K562 (cell line): Measurements from ENCODE around the gene CNPY3. TPM values are rescaled to one million over a fixed set of nuclear protein-coding genes. Genes with fewer than 3 reads are reported as not detected.

ENCODE experiments used
- ETV6 ChIP-seq, 3 experiments: fragments of 150-350 bp in 1 of 3; sonication (generic) in 1 of 3; formaldehyde crosslinking in 1 of 3; IDR thresholded peaks; 2 replicates each; pipeline versions ENCODE4 v1.6.1 to v1.8.0; 2014 to 2022; ENCODE audit warnings: borderline replicate concordance in 2 of 3, low read depth in 2 of 3, antibody characterized with exemption in 1 of 3, low read length in 1 of 3, mild to moderate bottlenecking in 1 of 3, missing genetic modification reagents in 1 of 3
- FOXA3 ChIP-seq, 2 experiments: fragments of 450-650 bp in 1 of 2; sonication (generic) in 1 of 2; formaldehyde crosslinking; IDR thresholded peaks in 1 of 2; conservative IDR thresholded peaks in 1 of 2; 2 replicates each; pipeline versions ENCODE4 v1.4.0 to v1.8.0; 2020 to 2022; ENCODE audit warnings: mild to moderate bottlenecking in 2 of 2, missing genetic modification reagents in 1 of 2
- FOXK2 ChIP-seq, 2 experiments: fragments of 450-650 bp; IDR thresholded peaks in 1 of 2; conservative IDR thresholded peaks in 1 of 2; 2 replicates each; pipeline ENCODE4 v1.6.1; 2016; ENCODE audit warnings: low read depth in 2 of 2, mild to moderate bottlenecking in 1 of 2
- KDM5B ChIP-seq: fragments of 200-600 bp; sonication (generic); IDR thresholded peaks from 2 replicates; pipeline ENCODE4 v1.6.1; 2012; ENCODE audit warnings: low read depth, mild to moderate bottlenecking, moderate library complexity, low read length, control low read depth, inconsistent platforms; ENCODE audit not compliant: insufficient replicate concordance
- MXD1 ChIP-seq: fragments of 250-450 bp; sonication (Bioruptor Pico); IDR thresholded peaks from 2 replicates; pipeline ENCODE4 v1.8.0; 2021; ENCODE audit warnings: borderline replicate concordance, mild to moderate bottlenecking, moderate library complexity; ENCODE audit not compliant: poor library complexity, severe bottlenecking
- RFX1 ChIP-seq: fragments of 450-650 bp; IDR thresholded peaks from 2 replicates; pipeline ENCODE4 v1.6.1; 2016; ENCODE audit warnings: mild to moderate bottlenecking, moderate library complexity
- SIN3B ChIP-seq: fragments of 450-650 bp; IDR thresholded peaks from 2 replicates; pipeline ENCODE4 v1.6.1; 2017; ENCODE audit warnings: low read depth, mild to moderate bottlenecking, moderate library complexity
- ZNF696 ChIP-seq: fragments of 250-450 bp; sonication (Bioruptor Pico); conservative IDR thresholded peaks from 2 replicates; pipeline ENCODE4 v1.4.0; 2020; ENCODE audit warnings: mild to moderate bottlenecking, moderate library complexity
- polyA plus RNA-seq, 8 experiments: library from polyadenylated mRNA; depleted of rRNA in 4 of 8; stranded (reverse) in 5 of 8; unstranded in 3 of 8; fragments of >200 nt; fragmentation: Nextera tagmentation in 2 of 8; fragmentation: Illumina TruSeq in 1 of 8; extraction: Ambion mirVana in 2 of 8; extraction: Trizol in 1 of 8; gene quantifications; 2 replicates each; pipeline versions ENCODE4 v1.2.1 to v1.2.3, GENCODE V29; 2011 to 2014; ENCODE audit warnings: inconsistent platforms in 1 of 8, missing spikeins in 1 of 8
- total RNA-seq, 7 experiments: library from RNA; depleted of rRNA in 6 of 7; stranded (reverse); fragments of >200 nt in 6 of 7; fragmentation: Illumina TruSeq in 2 of 7; extraction: Trizol in 2 of 7; gene quantifications; 2 replicates each; pipeline versions ENCODE4 v1.2.1 to v1.2.3, GENCODE V29; 2011 to 2021; ENCODE audit warnings: low replicate concordance in 1 of 7
- TF ChIP-seq, protein P1 (sequence below): IDR thresholded peaks from 3 replicates; pipeline ENCODE4 v1.6.1; 2011; ENCODE audit warnings: borderline replicate concordance, mild to moderate bottlenecking, moderate library complexity; ENCODE audit not compliant: insufficient read length; ENCODE audit errors: extremely low read depth
- TF ChIP-seq, protein P2 (sequence below): fragments of 450-650 bp; formaldehyde crosslinking; IDR thresholded peaks from 2 replicates; pipeline ENCODE4 v1.4.0; 2020; ENCODE audit warnings: mild to moderate bottlenecking, moderate library complexity
- TF ChIP-seq, protein P3 (sequence below): fragments of 450-650 bp; IDR thresholded peaks from 2 replicates; pipeline ENCODE4 v1.6.1; 2018; ENCODE audit not compliant: partially characterized antibody
- TF ChIP-seq, protein P4 (sequence below): fragments of 250-450 bp; sonication (Bioruptor Pico); IDR thresholded peaks from 2 replicates; pipeline ENCODE4 v1.9.0; 2021; ENCODE audit warnings: mild to moderate bottlenecking, inconsistent platforms

Gene CNPY3
- total and polyA plus RNA-seq, 9 of the 15 experiments (the other 6 are each of a cell fraction or from before 2014, with no cell fraction given) = 2.4 to 37.4 (median 21.2) TPM

GRCh38 chr6:42978839-42979522 is 49.7 kb downstream of the CNPY3 start, which contains the start of gene PEX6 (continued):
- peak; percentile 71 to 85; a peak in 3 of 4 replicates for TF ChIP-seq ETV6 (IDR thresholded peaks at IDR 0.05; ENCODE audit: borderline replicate concordance in 1 of 2, low read depth in 2 of 2, low read length in 1 of 2)
- TF ChIP-seq ETV6 (CRISPR knock-in tag; IDR thresholded peaks at IDR 0.05; ENCODE audit: borderline replicate concordance) = no peak; the same call in 1 of the 2 replicates
- TF ChIP-seq MXD1 = no peak
- no peak for TF ChIP-seq FOXA3 (CRISPR knock-in tag; conservative IDR thresholded peaks at IDR 0.05 in 1 of 2, IDR thresholded peaks at IDR 0.05 in 1 of 2)
- peak; percentile 70; the same call in 1 of the 2 replicates for TF ChIP-seq SIN3B
- no peak for TF ChIP-seq ZNF696
- peak; percentile 21 to 56; a peak in 2 of 4 replicates for TF ChIP-seq FOXK2 (conservative IDR thresholded peaks at IDR 0.05 in 1 of 2, IDR thresholded peaks at IDR 0.05 in 1 of 2; ENCODE audit: low read depth in 2 of 2)
- TF ChIP-seq KDM5B = peak; percentile 84
- TF ChIP-seq, protein P1, sequence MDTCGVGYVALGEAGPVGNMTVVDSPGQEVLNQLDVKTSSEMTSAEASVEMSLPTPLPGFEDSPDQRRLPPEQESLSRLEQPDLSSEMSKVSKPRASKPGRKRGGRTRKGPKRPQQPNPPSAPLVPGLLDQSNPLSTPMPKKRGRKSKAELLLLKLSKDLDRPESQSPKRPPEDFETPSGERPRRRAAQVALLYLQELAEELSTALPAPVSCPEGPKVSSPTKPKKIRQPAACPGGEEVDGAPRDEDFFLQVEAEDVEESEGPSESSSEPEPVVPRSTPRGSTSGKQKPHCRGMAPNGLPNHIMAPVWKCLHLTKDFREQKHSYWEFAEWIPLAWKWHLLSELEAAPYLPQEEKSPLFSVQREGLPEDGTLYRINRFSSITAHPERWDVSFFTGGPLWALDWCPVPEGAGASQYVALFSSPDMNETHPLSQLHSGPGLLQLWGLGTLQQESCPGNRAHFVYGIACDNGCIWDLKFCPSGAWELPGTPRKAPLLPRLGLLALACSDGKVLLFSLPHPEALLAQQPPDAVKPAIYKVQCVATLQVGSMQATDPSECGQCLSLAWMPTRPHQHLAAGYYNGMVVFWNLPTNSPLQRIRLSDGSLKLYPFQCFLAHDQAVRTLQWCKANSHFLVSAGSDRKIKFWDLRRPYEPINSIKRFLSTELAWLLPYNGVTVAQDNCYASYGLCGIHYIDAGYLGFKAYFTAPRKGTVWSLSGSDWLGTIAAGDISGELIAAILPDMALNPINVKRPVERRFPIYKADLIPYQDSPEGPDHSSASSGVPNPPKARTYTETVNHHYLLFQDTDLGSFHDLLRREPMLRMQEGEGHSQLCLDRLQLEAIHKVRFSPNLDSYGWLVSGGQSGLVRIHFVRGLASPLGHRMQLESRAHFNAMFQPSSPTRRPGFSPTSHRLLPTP = no peak
- TF ChIP-seq, protein P2, sequence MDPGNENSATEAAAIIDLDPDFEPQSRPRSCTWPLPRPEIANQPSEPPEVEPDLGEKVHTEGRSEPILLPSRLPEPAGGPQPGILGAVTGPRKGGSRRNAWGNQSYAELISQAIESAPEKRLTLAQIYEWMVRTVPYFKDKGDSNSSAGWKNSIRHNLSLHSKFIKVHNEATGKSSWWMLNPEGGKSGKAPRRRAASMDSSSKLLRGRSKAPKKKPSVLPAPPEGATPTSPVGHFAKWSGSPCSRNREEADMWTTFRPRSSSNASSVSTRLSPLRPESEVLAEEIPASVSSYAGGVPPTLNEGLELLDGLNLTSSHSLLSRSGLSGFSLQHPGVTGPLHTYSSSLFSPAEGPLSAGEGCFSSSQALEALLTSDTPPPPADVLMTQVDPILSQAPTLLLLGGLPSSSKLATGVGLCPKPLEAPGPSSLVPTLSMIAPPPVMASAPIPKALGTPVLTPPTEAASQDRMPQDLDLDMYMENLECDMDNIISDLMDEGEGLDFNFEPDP (CRISPR knock-in tag) = 0 out of 2 replicates have a peak, but pooled peaks have one; percentile 63
- TF ChIP-seq, protein P3, sequence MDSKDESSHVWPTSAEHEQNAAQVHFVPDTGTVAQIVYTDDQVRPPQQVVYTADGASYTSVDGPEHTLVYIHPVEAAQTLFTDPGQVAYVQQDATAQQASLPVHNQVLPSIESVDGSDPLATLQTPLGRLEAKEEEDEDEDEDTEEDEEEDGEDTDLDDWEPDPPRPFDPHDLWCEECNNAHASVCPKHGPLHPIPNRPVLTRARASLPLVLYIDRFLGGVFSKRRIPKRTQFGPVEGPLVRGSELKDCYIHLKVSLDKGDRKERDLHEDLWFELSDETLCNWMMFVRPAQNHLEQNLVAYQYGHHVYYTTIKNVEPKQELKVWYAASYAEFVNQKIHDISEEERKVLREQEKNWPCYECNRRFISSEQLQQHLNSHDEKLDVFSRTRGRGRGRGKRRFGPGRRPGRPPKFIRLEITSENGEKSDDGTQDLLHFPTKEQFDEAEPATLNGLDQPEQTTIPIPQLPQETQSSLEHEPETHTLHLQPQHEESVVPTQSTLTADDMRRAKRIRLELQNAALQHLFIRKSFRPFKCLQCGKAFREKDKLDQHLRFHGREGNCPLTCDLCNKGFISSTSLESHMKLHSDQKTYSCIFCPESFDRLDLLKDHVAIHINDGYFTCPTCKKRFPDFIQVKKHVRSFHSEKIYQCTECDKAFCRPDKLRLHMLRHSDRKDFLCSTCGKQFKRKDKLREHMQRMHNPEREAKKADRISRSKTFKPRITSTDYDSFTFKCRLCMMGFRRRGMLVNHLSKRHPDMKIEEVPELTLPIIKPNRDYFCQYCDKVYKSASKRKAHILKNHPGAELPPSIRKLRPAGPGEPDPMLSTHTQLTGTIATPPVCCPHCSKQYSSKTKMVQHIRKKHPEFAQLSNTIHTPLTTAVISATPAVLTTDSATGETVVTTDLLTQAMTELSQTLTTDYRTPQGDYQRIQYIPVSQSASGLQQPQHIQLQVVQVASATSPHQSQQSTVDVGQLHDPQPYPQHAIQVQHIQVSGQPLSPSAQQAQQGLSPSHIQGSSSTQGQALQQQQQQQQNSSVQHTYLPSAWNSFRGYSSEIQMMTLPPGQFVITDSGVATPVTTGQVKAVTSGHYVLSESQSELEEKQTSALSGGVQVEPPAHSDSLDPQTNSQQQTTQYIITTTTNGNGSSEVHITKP = peak; percentile 86
- TF ChIP-seq RFX1 = peak; percentile 60
- TF ChIP-seq, protein P4, sequence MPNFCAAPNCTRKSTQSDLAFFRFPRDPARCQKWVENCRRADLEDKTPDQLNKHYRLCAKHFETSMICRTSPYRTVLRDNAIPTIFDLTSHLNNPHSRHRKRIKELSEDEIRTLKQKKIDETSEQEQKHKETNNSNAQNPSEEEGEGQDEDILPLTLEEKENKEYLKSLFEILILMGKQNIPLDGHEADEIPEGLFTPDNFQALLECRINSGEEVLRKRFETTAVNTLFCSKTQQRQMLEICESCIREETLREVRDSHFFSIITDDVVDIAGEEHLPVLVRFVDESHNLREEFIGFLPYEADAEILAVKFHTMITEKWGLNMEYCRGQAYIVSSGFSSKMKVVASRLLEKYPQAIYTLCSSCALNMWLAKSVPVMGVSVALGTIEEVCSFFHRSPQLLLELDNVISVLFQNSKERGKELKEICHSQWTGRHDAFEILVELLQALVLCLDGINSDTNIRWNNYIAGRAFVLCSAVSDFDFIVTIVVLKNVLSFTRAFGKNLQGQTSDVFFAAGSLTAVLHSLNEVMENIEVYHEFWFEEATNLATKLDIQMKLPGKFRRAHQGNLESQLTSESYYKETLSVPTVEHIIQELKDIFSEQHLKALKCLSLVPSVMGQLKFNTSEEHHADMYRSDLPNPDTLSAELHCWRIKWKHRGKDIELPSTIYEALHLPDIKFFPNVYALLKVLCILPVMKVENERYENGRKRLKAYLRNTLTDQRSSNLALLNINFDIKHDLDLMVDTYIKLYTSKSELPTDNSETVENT (CRISPR knock-in tag) = peak; percentile 75
